ENCODE results near the gene LIPM. TPM values are rescaled to one million over a fixed set of nuclear protein-coding genes. Genes with fewer than 3 reads are reported as not detected.

The LIPM gene
- total RNA-seq, result not detected

GRCh38 chr10:88802523-88803285 is at the start of gene LIPM:
LIPM (plus strand) TSS chr10:88802730; CDS start chr10:88802897, 167 bp downstream.
- DNase-seq (ENCODE audit: low spot score), result no peak
- ATAC-seq, result no peak
- intact Hi-C loops (cut with DNase I), result no loop called here

- intact Hi-C loops (cut with DNase I), result no loop called here
- ATAC-seq (no peak), DNase-seq (ENCODE audit: low spot score) (no peak)
Observed at GRCh38 chr10:88754287-88754686, 48.2 kb upstream of the LIPM start.

GRCh38 chr10:88755753-88756152 is 46.8 kb upstream of the LIPM start:
- intact Hi-C loops (cut with DNase I), result no loop called here
- ATAC-seq (no peak), DNase-seq (ENCODE audit: low spot score) (no peak)

- no peak for DNase-seq (ENCODE audit: low spot score)
- intact Hi-C loops (cut with DNase I), result no loop called here
- ATAC-seq, result no peak
Observed at GRCh38 chr10:88756660-88757059, 45.9 kb upstream of the LIPM start.

GRCh38 chr10:88759366-88760101 is 43.0 kb upstream of the LIPM start, which contains the start of gene LIPN:
LIPN (plus strand) TSS chr10:88760020; CDS start chr10:88761406, 1,386 bp downstream.
- intact Hi-C loops (cut with DNase I), result no loop called here
- DNase-seq (ENCODE audit: low spot score), result no peak
- no peak for ATAC-seq

- intact Hi-C loops (cut with DNase I), result no loop called here
- ATAC-seq, result no peak
- no peak for DNase-seq (ENCODE audit: low spot score)
Observed at GRCh38 chr10:88762906-88763305, 39.6 kb upstream of the LIPM start.

- intact Hi-C loops (cut with DNase I), result no loop called here
- ATAC-seq (no peak), DNase-seq (ENCODE audit: low spot score) (no peak)
Observed at GRCh38 chr10:88763441-88763840, 39.1 kb upstream of the LIPM start.

GRCh38 chr10:88764110-88764509 is 38.4 kb upstream of the LIPM start:
- no peak for DNase-seq (ENCODE audit: low spot score)
- no peak for ATAC-seq
- intact Hi-C loops (cut with DNase I), result no loop called here

- no peak for ATAC-seq
- no peak for DNase-seq (ENCODE audit: low spot score)
- intact Hi-C loops (cut with DNase I), result no loop called here
Observed at GRCh38 chr10:88765816-88766215, 36.7 kb upstream of the LIPM start.

GRCh38 chr10:88769384-88769783 is 33.1 kb upstream of the LIPM start:
- no peak for ATAC-seq
- DNase-seq (ENCODE audit: low spot score), result no peak
- intact Hi-C loops (cut with DNase I), result no loop called here

- ATAC-seq (no peak), DNase-seq (ENCODE audit: low spot score) (no peak)
- intact Hi-C loops (cut with DNase I), result no loop called here
Observed at GRCh38 chr10:88781206-88781605, 21.3 kb upstream of the LIPM start.

- ATAC-seq, result no peak
- intact Hi-C loops (cut with DNase I), result no loop called here
Observed at GRCh38 chr10:88782222-88782621, 20.3 kb upstream of the LIPM start.

GRCh38 chr10:88783724-88784123 is 18.8 kb upstream of the LIPM start:
- no peak for ATAC-seq
- no peak for DNase-seq (ENCODE audit: low spot score)
- intact Hi-C loops (cut with DNase I), result no loop called here

More at GRCh38 chr10:88782222-88782621, 20.3 kb upstream of the LIPM start:
- no peak for DNase-seq (ENCODE audit: low spot score)

GRCh38 chr10:88786032-88786770 is 16.3 kb upstream of the LIPM start:
- intact Hi-C loops (cut with DNase I), result no loop called here
- no peak for ATAC-seq
- DNase-seq (ENCODE audit: low spot score), result no peak

GRCh38 chr10:88787463-88787862 is 15.1 kb upstream of the LIPM start:
- DNase-seq (ENCODE audit: low spot score) (no peak), ATAC-seq (no peak)
- intact Hi-C loops (cut with DNase I), result no loop called here

- intact Hi-C loops (cut with DNase I), result no loop called here
- ATAC-seq (no peak), DNase-seq (ENCODE audit: low spot score) (no peak)
Observed at GRCh38 chr10:88788924-88789323, 13.6 kb upstream of the LIPM start.

GRCh38 chr10:88791924-88792323 is 10.6 kb upstream of the LIPM start:
- ATAC-seq, result no peak
- no peak for DNase-seq (ENCODE audit: low spot score)
- intact Hi-C loops (cut with DNase I), result no loop called here

GRCh38 chr10:88792661-88793060 is 9.9 kb upstream of the LIPM start:
- ATAC-seq, result peak; percentile 80
- DNase-seq (ENCODE audit: low spot score), result no peak

GRCh38 chr10:88793712-88794299 is 8.7 kb upstream of the LIPM start:
- DNase-seq (ENCODE audit: low spot score) (no peak), ATAC-seq (no peak)
- intact Hi-C loops (cut with DNase I), result no loop called here

More at GRCh38 chr10:88792661-88793060, 9.9 kb upstream of the LIPM start:
- intact Hi-C loops (cut with DNase I), result no loop called here
